Kidney (tissue), 14 donors: ENCODE measurements around the gene GALNT17. TPM values are rescaled to one million over a fixed set of nuclear protein-coding genes. Genes with fewer than 3 reads are reported as not detected.
A peak's percentile ranks its signal among the peaks of the same experiment; 100 is the strongest.

Experiments
- DNase-seq, 5 donors: peaks; one replicate each; pipeline ENCODE4 v3.0.0-alpha.2; 2013 to 2020
- FAIRE-seq: peaks from 2 replicates; lab custom pipeline; 2012; peaks lifted over from hg19 to GRCh38; lab: Jason Lieb, UNC
- H3K27ac ChIP-seq, 2 donors: one replicate each; pipeline ENCODE4 v1.7.0; 2013; ENCODE audit warnings: low read depth in 2 of 2, low read length in 2 of 2, inconsistent platforms in 1 of 2
- H3K27me3 ChIP-seq: one replicate; pipeline ENCODE4 v1.7.1; 2013; ENCODE audit warnings: low read length, inconsistent platforms; ENCODE audit not compliant: control insufficient read depth, insufficient read depth
- H3K36me3 ChIP-seq, 3 donors: one replicate each; pipeline versions ENCODE4 v1.7.0 to v1.7.1; 2013; ENCODE audit warnings: low read length in 3 of 3, control low read depth in 1 of 3, inconsistent platforms in 1 of 3; ENCODE audit not compliant: insufficient read depth in 3 of 3, control insufficient read depth in 2 of 3
- H3K4me1 ChIP-seq, 3 donors: one replicate each; pipeline versions ENCODE4 v1.7.0 to v1.7.1; 2013; ENCODE audit warnings: low read length in 3 of 3, inconsistent platforms in 1 of 3, low read depth in 1 of 3; ENCODE audit not compliant: control insufficient read depth in 2 of 3, insufficient read depth in 2 of 3
- H3K4me3 ChIP-seq, 3 donors: one replicate each; pipeline versions ENCODE4 v1.7.0 to v1.8.1; 2013; ENCODE audit warnings: low read length in 3 of 3, control low read depth in 1 of 3, inconsistent platforms in 1 of 3
- H3K9ac ChIP-seq, 3 donors: one replicate each; pipeline versions ENCODE4 v1.7.0 to v1.7.1; 2013; ENCODE audit warnings: low read length in 3 of 3, control low read depth in 1 of 3, inconsistent platforms in 1 of 3
- H3K9me3 ChIP-seq, 3 donors: one replicate each; pipeline versions ENCODE4 v1.7.0 to v1.7.1; 2013; ENCODE audit warnings: low read length in 3 of 3, control low read depth in 1 of 3, inconsistent platforms in 1 of 3; ENCODE audit not compliant: control insufficient read depth in 2 of 3, insufficient read depth in 1 of 3
- CTCF ChIP-seq: IDR thresholded peaks from 3 replicates; pipeline ENCODE4 v1.5.1; 2012; ENCODE audit warnings: mild to moderate bottlenecking, moderate library complexity, borderline replicate concordance; ENCODE audit not compliant: insufficient read depth; ENCODE audit errors: extremely low read depth
- intact Hi-C: fragments of 100-400 bp; cut with DNase I; formaldehyde crosslinking; loops from one replicate; pipeline ENCODE4 v1.11.1; 2022
- polyA plus RNA-seq: library from polyadenylated mRNA; stranded (reverse); fragments of 350-450 nt; fragmentation: Illumina TruSeq; extraction: RNeasy Lipid Tissue Mini Kit (QIAGEN cat#74804); gene quantifications from one replicate; pipeline ENCODE4 v1.2.3, GENCODE V29; 2014; ENCODE audit warnings: low read depth, low replicate concordance; ENCODE audit not compliant: insufficient read depth
- total RNA-seq: library from RNA; stranded (reverse); fragmentation: NEBNext Ultra II Directional; extraction: Animal tissue kit (Norgen Biotek cat#: 25700); gene quantifications from one replicate; pipeline ENCODE4 v1.2.1, GENCODE V29; 2021
- donor health status: control.
- donor health status: control.
- donor health status: control.
- donor health status: control.
- donor health status: control.
- donor health status: DM: yes; HTN: yes; CAD: no.
- donor health status: Normal renal cell carcinoma (clear cell type).

GALNT17 gene
- total and polyA plus RNA-seq, 2 donors from 2014 or later: 2.4 to 5.5 TPM

GRCh38 chr7:71486856-71487628 lies 355.1 kb downstream of the GALNT17 start:
- Histone ChIP-seq H3K9ac (no peak overlapping the region), H3K4me1 (no peaks in the 10 kb centered on the region)
- intact Hi-C loops: no loop called here

GRCh38 chr7:71488308-71488707 lies 356.4 kb downstream of the GALNT17 start:
- no peaks in the 10 kb centered on the region for H3K36me3 ChIP-seq
- intact Hi-C loops: no loop called here
- no peak overlapping the region for H3K27ac ChIP-seq
- no peak overlapping the region for H3K4me3 ChIP-seq
- no peak for TF ChIP-seq CTCF
- no peaks in the 10 kb centered on the region for H3K4me1 ChIP-seq
- no peak overlapping the region for H3K9ac ChIP-seq
- H3K9me3 ChIP-seq: no peaks in the 10 kb centered on the region
- no peak for DNase-seq
- H3K27me3 ChIP-seq: no peaks in the 10 kb centered on the region
- FAIRE-seq: no peak

More at GRCh38 chr7:71486856-71487628, 355.1 kb downstream of the GALNT17 start:
- Histone ChIP-seq H3K9me3 (no peaks in the 10 kb centered on the region), H3K27ac (no peak overlapping the region), H3K36me3 (no peaks in the 10 kb centered on the region), H3K4me3 (no peak overlapping the region), H3K27me3 (no peaks in the 10 kb centered on the region)
- TF ChIP-seq CTCF: no peak
- DNase-seq (no peak), FAIRE-seq (no peak)

- FAIRE-seq (no peak), DNase-seq (peak in 4 of 5 donors; percentile 67 to 82 (median 74))
- H3K9me3 ChIP-seq: no peaks in the 10 kb centered on the region
- no peaks in the 10 kb centered on the region for H3K36me3 ChIP-seq
- no peak for TF ChIP-seq CTCF
- no peaks in the 10 kb centered on the region for H3K27me3 ChIP-seq
- no peaks in the 10 kb centered on the region for H3K4me1 ChIP-seq
- H3K4me3 ChIP-seq: no peak overlapping the region
- no peak overlapping the region for H3K9ac ChIP-seq
- intact Hi-C loops: no loop called here
- H3K27ac ChIP-seq: no peak overlapping the region
Measured at GRCh38 chr7:71491336-71491735, 359.4 kb downstream of the GALNT17 start.
